H9 (cell line): Measurements from ENCODE around the gene MEF2C. TPM values are rescaled to one million over a fixed set of nuclear protein-coding genes. Genes with fewer than 3 reads are reported as not detected.

ENCODE experiments used
- DNase-seq: peaks from one replicate; pipeline ENCODE4 v3.0.0-alpha.2; 2017
- H2AFZ ChIP-seq: one replicate; pipeline ENCODE4 v1.6.1; 2013; ENCODE audit warnings: mild to moderate bottlenecking, low read length, control low read depth, moderate library complexity
- H2AK5ac ChIP-seq: 2 replicates; pipeline ENCODE4 v1.6.1; 2013; ENCODE audit warnings: low read length, control low read depth, mixed read lengths; ENCODE audit not compliant: insufficient read length
- H2BK120ac ChIP-seq: one replicate; pipeline ENCODE4 v1.6.1; 2013; ENCODE audit warnings: low read depth, mild to moderate bottlenecking, low read length, control low read depth, inconsistent platforms; ENCODE audit not compliant: poor library complexity, severe bottlenecking
- H2BK12ac ChIP-seq: 2 replicates; pipeline ENCODE4 v1.6.1; 2013; ENCODE audit warnings: low read length, control low read depth, mixed read lengths, low read depth; ENCODE audit not compliant: insufficient read length
- H2BK15ac ChIP-seq: 2 replicates; pipeline ENCODE4 v1.6.1; 2013; ENCODE audit warnings: low read depth, low read length, control low read depth
- H2BK20ac ChIP-seq: one replicate; pipeline ENCODE4 v1.6.1; 2013; ENCODE audit warnings: low read depth, mild to moderate bottlenecking, low read length, control low read depth, inconsistent platforms; ENCODE audit not compliant: poor library complexity, severe bottlenecking
- H2BK5ac ChIP-seq: 2 replicates; pipeline ENCODE4 v1.6.1; 2013; ENCODE audit warnings: low read length, control low read depth, mixed read lengths; ENCODE audit not compliant: insufficient read length
- H3K14ac ChIP-seq: 2 replicates; pipeline ENCODE4 v1.6.1; 2013; ENCODE audit warnings: low read length, control low read depth; ENCODE audit not compliant: insufficient read depth
- H3K18ac ChIP-seq: 2 replicates; pipeline ENCODE4 v1.6.1; 2013; ENCODE audit warnings: low read depth, mild to moderate bottlenecking, mixed read lengths, low read length, control low read depth; ENCODE audit not compliant: insufficient read length
- H3K23ac ChIP-seq: 2 replicates; pipeline ENCODE4 v1.6.1; 2013; ENCODE audit warnings: low read length, control low read depth, mixed read lengths, low read depth; ENCODE audit not compliant: insufficient read length
- H3K23me2 ChIP-seq: 2 replicates; pipeline ENCODE4 v1.6.1; 2013; ENCODE audit warnings: low read depth, mild to moderate bottlenecking, mixed read lengths, low read length, control low read depth; ENCODE audit not compliant: insufficient read length, poor library complexity, severe bottlenecking
- H3K27ac ChIP-seq: 2 replicates; pipeline ENCODE4 v1.5.1; 2013; ENCODE audit warnings: low read length, control low read depth, mixed read lengths, low read depth; ENCODE audit not compliant: insufficient read length
- H3K27me3 ChIP-seq: 2 replicates; pipeline ENCODE4 v1.6.1; 2013; ENCODE audit warnings: low read length, control low read depth, inconsistent platforms; ENCODE audit not compliant: insufficient read depth
- H3K4ac ChIP-seq: 2 replicates; pipeline ENCODE4 v1.6.1; 2013; ENCODE audit warnings: low read depth, mild to moderate bottlenecking, control low read depth, inconsistent platforms, low read length, moderate library complexity
- H3K4me1 ChIP-seq: 2 replicates; pipeline ENCODE4 v1.6.1; 2013; ENCODE audit warnings: low read length, control low read depth, inconsistent platforms; ENCODE audit not compliant: insufficient read depth
- H3K4me2 ChIP-seq: 2 replicates; pipeline ENCODE4 v1.6.1; 2013; ENCODE audit warnings: low read length, control low read depth, mixed read lengths; ENCODE audit not compliant: insufficient read length, insufficient read depth
- H3K56ac ChIP-seq: 2 replicates; pipeline ENCODE4 v1.6.1; 2013; ENCODE audit warnings: low read depth, mild to moderate bottlenecking, mixed read lengths, low read length, control low read depth; ENCODE audit not compliant: insufficient read length
- H3K79me1 ChIP-seq: 2 replicates; pipeline ENCODE4 v1.6.1; 2013; ENCODE audit warnings: low read depth, mild to moderate bottlenecking, moderate library complexity, low read length, control low read depth, inconsistent platforms; ENCODE audit not compliant: insufficient read depth, poor library complexity, severe bottlenecking
- H3K79me2 ChIP-seq: 2 replicates; pipeline ENCODE4 v1.6.1; 2013; ENCODE audit warnings: low read length, control low read depth, inconsistent platforms; ENCODE audit not compliant: insufficient read depth
- H3K9ac ChIP-seq: 2 replicates; pipeline ENCODE4 v1.6.1; 2013; ENCODE audit warnings: low read length, control low read depth, mixed read lengths; ENCODE audit not compliant: insufficient read length; ENCODE audit errors: extremely low read depth
- H3K9me3 ChIP-seq: one replicate; pipeline ENCODE4 v1.6.1; 2013; ENCODE audit warnings: low read depth, low read length, inconsistent platforms; ENCODE audit not compliant: control insufficient read depth
- H3T11ph ChIP-seq: one replicate; pipeline ENCODE4 v1.6.1; 2013; ENCODE audit warnings: mild to moderate bottlenecking, low read length, control low read depth, inconsistent platforms
- H4K20me1 ChIP-seq: one replicate; pipeline ENCODE4 v1.6.1; 2013; ENCODE audit not compliant: control insufficient read depth, insufficient read length, insufficient read depth
- H4K5ac ChIP-seq: 2 replicates; pipeline ENCODE4 v1.6.1; 2013; ENCODE audit warnings: low read depth, mild to moderate bottlenecking, mixed read lengths, low read length, control low read depth; ENCODE audit not compliant: insufficient read length
- H4K8ac ChIP-seq: replicated peaks from 2 replicates; pipeline ENCODE4 v1.6.1; 2013; ENCODE audit warnings: low read length, control low read depth, mixed read lengths, low read depth; ENCODE audit not compliant: insufficient read length
- H4K91ac ChIP-seq: 2 replicates; pipeline ENCODE4 v1.6.1; 2013; ENCODE audit warnings: low read depth, mild to moderate bottlenecking, moderate library complexity, mixed read lengths, low read length, control low read depth; ENCODE audit not compliant: insufficient read length
- H3K27ac Mint-ChIP-seq, 3 experiments: 2 replicates in 2 of 3; 3 replicates in 1 of 3; pipeline ENCODE4 v1.8.0; 2020 to 2021; ENCODE audit warnings: mixed read lengths in 3 of 3, mild to moderate bottlenecking in 1 of 3, moderate library complexity in 1 of 3
- H3K27me3 Mint-ChIP-seq: 2 replicates; pipeline ENCODE4 v1.8.0; 2021; ENCODE audit warnings: low read depth, mild to moderate bottlenecking, moderate library complexity, mixed read lengths
- H3K36me3 Mint-ChIP-seq, 3 experiments: 2 replicates in 2 of 3; 3 replicates in 1 of 3; pipeline ENCODE4 v1.8.0; 2020 to 2021; ENCODE audit warnings: low read depth in 3 of 3, mixed read lengths in 3 of 3; ENCODE audit not compliant: insufficient read depth in 1 of 3
- H3K4me1 Mint-ChIP-seq, 2 experiments: 2 replicates each; pipeline ENCODE4 v1.8.0; 2020; ENCODE audit warnings: mixed read lengths in 2 of 2
- H3K4me3 Mint-ChIP-seq, 2 experiments: 2 replicates in 1 of 2; 3 replicates in 1 of 2; pipeline ENCODE4 v1.8.0; 2020 to 2021; ENCODE audit warnings: mild to moderate bottlenecking in 2 of 2, mixed read lengths in 2 of 2, moderate library complexity in 1 of 2
- H3K9me3 Mint-ChIP-seq, 2 experiments: 2 replicates in 1 of 2; 3 replicates in 1 of 2; pipeline ENCODE4 v1.8.0; 2020; ENCODE audit warnings: mild to moderate bottlenecking in 2 of 2, mixed read lengths in 2 of 2, moderate library complexity in 1 of 2
- total RNA-seq: library from RNA; stranded (reverse); gene quantifications from 2 replicates; pipeline ENCODE4 v1.2.1, GENCODE V29; 2021
- TF ChIP-seq, protein P1 (sequence below): fragments of 200-600 bp; sonication (generic); conservative IDR thresholded peaks from 3 replicates; pipeline ENCODE4 v1.8.0; 2021; ENCODE audit warnings: antibody characterized with exemption, mild to moderate bottlenecking

The MEF2C gene
- total RNA-seq, 1 experiment from 2014 or later = 0.11 TPM

DNA sequence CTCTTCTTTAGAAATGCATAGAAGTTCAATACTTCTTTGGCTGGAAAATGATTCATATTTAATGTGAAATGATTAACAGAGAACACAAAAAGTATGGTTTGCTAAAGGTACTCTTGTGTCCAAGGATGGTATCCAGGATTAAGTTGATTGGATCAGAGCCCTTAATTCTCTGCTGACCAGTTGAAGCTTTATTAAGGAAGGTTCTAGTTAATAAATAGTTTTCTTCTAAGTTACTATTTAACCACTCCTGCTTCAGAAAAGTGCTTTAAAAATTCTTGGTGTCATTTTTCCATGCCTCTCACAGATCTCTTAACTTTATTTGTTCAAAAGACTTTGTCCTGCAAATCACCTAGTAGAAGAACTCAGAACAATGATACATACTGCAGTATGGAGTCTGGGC lies 134.3 kb downstream of the MEF2C start:
- H2AK5ac ChIP-seq = no peak overlapping the region
- no peak overlapping the region for H3K4me2 ChIP-seq
- H3K27ac ChIP-seq = no peak overlapping the region
- H2AFZ ChIP-seq = no peak overlapping the region
- Mint-ChIP-seq H3K27ac (no peak overlapping the region; a peak in 1 of 7 replicates), H3K9me3 (no peaks in the 10 kb centered on the region), H3K27me3 (no peaks in the 10 kb centered on the region), H3K36me3 (no peaks in the 10 kb centered on the region), H3K4me3 (no peak overlapping the region), H3K4me1 (0 out of 4 replicates have a peak, but pooled peaks cover 0 to 2% of the 10 kb centered on the region in 2 experiments)
- no peak overlapping the region for H4K91ac ChIP-seq
- H3K14ac ChIP-seq = no peak overlapping the region
- H2BK15ac ChIP-seq = no peak overlapping the region
- H4K5ac ChIP-seq = no peak overlapping the region
- H3K9ac ChIP-seq = no peak overlapping the region
- H4K20me1 ChIP-seq = no peaks in the 10 kb centered on the region
- no peaks in the 10 kb centered on the region for H3K9me3 ChIP-seq
- no peak overlapping the region for H3K23ac ChIP-seq
- H3K4me1 ChIP-seq = no peaks in the 10 kb centered on the region
- no peaks in the 10 kb centered on the region for H3K27me3 ChIP-seq
- DNase-seq = no peak
- no peak overlapping the region for H4K8ac ChIP-seq
- TF ChIP-seq, protein P1, sequence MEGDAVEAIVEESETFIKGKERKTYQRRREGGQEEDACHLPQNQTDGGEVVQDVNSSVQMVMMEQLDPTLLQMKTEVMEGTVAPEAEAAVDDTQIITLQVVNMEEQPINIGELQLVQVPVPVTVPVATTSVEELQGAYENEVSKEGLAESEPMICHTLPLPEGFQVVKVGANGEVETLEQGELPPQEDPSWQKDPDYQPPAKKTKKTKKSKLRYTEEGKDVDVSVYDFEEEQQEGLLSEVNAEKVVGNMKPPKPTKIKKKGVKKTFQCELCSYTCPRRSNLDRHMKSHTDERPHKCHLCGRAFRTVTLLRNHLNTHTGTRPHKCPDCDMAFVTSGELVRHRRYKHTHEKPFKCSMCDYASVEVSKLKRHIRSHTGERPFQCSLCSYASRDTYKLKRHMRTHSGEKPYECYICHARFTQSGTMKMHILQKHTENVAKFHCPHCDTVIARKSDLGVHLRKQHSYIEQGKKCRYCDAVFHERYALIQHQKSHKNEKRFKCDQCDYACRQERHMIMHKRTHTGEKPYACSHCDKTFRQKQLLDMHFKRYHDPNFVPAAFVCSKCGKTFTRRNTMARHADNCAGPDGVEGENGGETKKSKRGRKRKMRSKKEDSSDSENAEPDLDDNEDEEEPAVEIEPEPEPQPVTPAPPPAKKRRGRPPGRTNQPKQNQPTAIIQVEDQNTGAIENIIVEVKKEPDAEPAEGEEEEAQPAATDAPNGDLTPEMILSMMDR = no peak
- H2BK20ac ChIP-seq = no peak overlapping the region
- no peak overlapping the region for H2BK5ac ChIP-seq
- H2BK12ac ChIP-seq = no peak overlapping the region
- no peak overlapping the region for H3K4ac ChIP-seq
- H3K79me1 ChIP-seq = no peaks in the 10 kb centered on the region
- no peak overlapping the region for H3K56ac ChIP-seq
- no peaks in the 10 kb centered on the region for H3K23me2 ChIP-seq
- H3K18ac ChIP-seq = no peak overlapping the region
- H2BK120ac ChIP-seq = no peak overlapping the region
- H3K79me2 ChIP-seq = no peaks in the 10 kb centered on the region
- no peak overlapping the region for H3T11ph ChIP-seq
